CD14-positive monocyte (primary cell): ENCODE measurements around the gene DNLZ. TPM values are rescaled to one million over a fixed set of nuclear protein-coding genes. Genes with fewer than 3 reads are reported as not detected.
A peak's percentile ranks its signal among the peaks of the same experiment; 100 is the strongest.

Source experiments
- DNase-seq, 3 donors: peaks; one replicate each; pipeline ENCODE4 v3.0.0-alpha.2; 2011 to 2022
- H2AFZ ChIP-seq: 2 replicates; pipeline ENCODE4 v1.6.0; 2012; ENCODE audit warnings: mild to moderate bottlenecking, low read depth, low read length, inconsistent platforms; ENCODE audit not compliant: insufficient read depth, poor library complexity, severe bottlenecking
- H3K27ac ChIP-seq, 2 donors: 1 replicate in 1 of 2; 2 replicates in 1 of 2; pipeline ENCODE4 v1.5.1; 2012 to 2013; ENCODE audit warnings: low read length in 2 of 2, control low read depth in 1 of 2, inconsistent platforms in 1 of 2, low read depth in 1 of 2, mild to moderate bottlenecking in 1 of 2
- H3K27me3 ChIP-seq, 2 donors: one replicate each; pipeline versions ENCODE4 v1.6.0 to v1.6.1; 2011 to 2013; ENCODE audit warnings: low read length in 2 of 2; ENCODE audit not compliant: control insufficient read depth in 2 of 2, insufficient read depth in 2 of 2
- H3K36me3 ChIP-seq, 2 donors: replicated peaks in 1 of 2; 1 replicate in 1 of 2; 2 replicates in 1 of 2; pipeline versions ENCODE4 v1.5.1 to v1.6.1; 2012 to 2013; ENCODE audit warnings: low read length in 2 of 2, control low read depth in 1 of 2, inconsistent platforms in 1 of 2, mild to moderate bottlenecking in 1 of 2; ENCODE audit not compliant: insufficient read depth in 2 of 2, control insufficient read depth in 1 of 2
- H3K4me1 ChIP-seq, 2 donors: 1 replicate in 1 of 2; 2 replicates in 1 of 2; pipeline versions ENCODE4 v1.5.1 to v1.6.1; 2012 to 2013; ENCODE audit warnings: low read length in 2 of 2, control low read depth in 1 of 2, inconsistent platforms in 1 of 2, mild to moderate bottlenecking in 1 of 2, moderate library complexity in 1 of 2; ENCODE audit not compliant: insufficient read depth in 2 of 2, control insufficient read depth in 1 of 2
- H3K4me2 ChIP-seq: replicated peaks from 2 replicates; pipeline ENCODE3; 2012; ENCODE audit warnings: low read length, moderate library complexity, mild to moderate bottlenecking; ENCODE audit not compliant: poor library complexity, severe bottlenecking; ENCODE audit errors: extremely low read depth
- H3K4me3 ChIP-seq, 3 experiments: fragments of 200-600 bp in 1 of 3; sonication (generic) in 1 of 3; replicated peaks in 1 of 3; 1 replicate in 2 of 3; 2 replicates in 1 of 3; pipeline ENCODE4 v1.5.1; 2011 to 2013; ENCODE audit warnings: low read length in 3 of 3, mild to moderate bottlenecking in 3 of 3, control low read depth in 2 of 3, low read depth in 2 of 3, inconsistent platforms in 1 of 3, moderate library complexity in 1 of 3
- H3K79me2 ChIP-seq: 2 replicates; pipeline ENCODE4 v1.6.0; 2012; ENCODE audit warnings: mild to moderate bottlenecking, control low read depth, inconsistent platforms, low read length, moderate library complexity; ENCODE audit not compliant: insufficient read depth
- H3K9ac ChIP-seq: 2 replicates; pipeline ENCODE4 v1.6.0; 2017; ENCODE audit warnings: low read length, mild to moderate bottlenecking; ENCODE audit not compliant: insufficient read depth, poor library complexity, severe bottlenecking
- H3K9me3 ChIP-seq, 2 donors: replicated peaks in 1 of 2; 1 replicate in 1 of 2; 2 replicates in 1 of 2; pipeline versions ENCODE4 v1.5.1 to v1.6.1; 2012 to 2013; ENCODE audit warnings: low read length in 2 of 2, control low read depth in 1 of 2; ENCODE audit not compliant: control insufficient read depth in 1 of 2, insufficient read depth in 1 of 2
- H4K20me1 ChIP-seq: 2 replicates; pipeline ENCODE4 v1.6.0; 2012; ENCODE audit warnings: mild to moderate bottlenecking, low read length, control low read depth, moderate library complexity; ENCODE audit not compliant: insufficient read depth
- H3K27ac Mint-ChIP-seq, 7 donors: one replicate each; pipeline ENCODE4 v1.8.0; 2020; ENCODE audit warnings: mild to moderate bottlenecking in 7 of 7, mixed read lengths in 7 of 7, moderate library complexity in 6 of 7, inconsistent platforms in 2 of 7
- H3K27me3 Mint-ChIP-seq, 3 donors: one replicate each; pipeline ENCODE4 v1.8.0; 2021 to 2022; ENCODE audit warnings: low read depth in 3 of 3, mild to moderate bottlenecking in 3 of 3, mixed read lengths in 3 of 3, moderate library complexity in 3 of 3, inconsistent platforms in 1 of 3
- H3K36me3 Mint-ChIP-seq, 2 donors: one replicate each; pipeline ENCODE4 v1.8.0; 2020; ENCODE audit warnings: mixed read lengths in 2 of 2, inconsistent platforms in 1 of 2, mild to moderate bottlenecking in 1 of 2
- H3K4me1 Mint-ChIP-seq: one replicate; pipeline ENCODE4 v1.8.0; 2020; ENCODE audit warnings: mild to moderate bottlenecking, mixed read lengths
- H3K4me3 Mint-ChIP-seq, 2 donors: one replicate each; pipeline ENCODE4 v1.8.0; 2020; ENCODE audit warnings: mild to moderate bottlenecking in 2 of 2, mixed read lengths in 2 of 2, moderate library complexity in 1 of 2
- H3K9me3 Mint-ChIP-seq, 7 donors: one replicate each; pipeline ENCODE4 v1.8.0; 2020 to 2022; ENCODE audit warnings: mixed read lengths in 7 of 7, mild to moderate bottlenecking in 6 of 7, moderate library complexity in 6 of 7, inconsistent platforms in 2 of 7
- CTCF ChIP-seq: fragments of 200-600 bp; IDR thresholded peaks from one replicate; pipeline ENCODE4 v1.8.0; 2022; ENCODE audit warnings: antibody characterized with exemption, mild to moderate bottlenecking
- WGBS: methylation state at CpG from one replicate; pipeline ENCODE4 v1.1.5; 2013; ENCODE audit warnings: missing lambda C conversion rate; ENCODE audit not compliant: insufficient coverage; 5-methylcytosine and 5-hydroxymethylcytosine counted together
- intact Hi-C, 2 donors: fragments of 100-400 bp; cut with micrococcal nuclease; formaldehyde crosslinking; loops; one replicate each; pipeline versions ENCODE4 v1.15.0 to v1.15.1; 2023
- polyA plus RNA-seq, 3 donors: library from polyadenylated mRNA; depleted of rRNA in 1 of 3; unstranded in 2 of 3; stranded (reverse) in 1 of 3; fragments of 300-500 nt in 2 of 3; fragments of >200 nt in 1 of 3; fragmentation: Illumina TruSeq in 2 of 3; gene quantifications; 1 replicate in 2 of 3; 2 replicates in 1 of 3; pipeline ENCODE4 v1.2.3, GENCODE V29; 2012 to 2021

The DNLZ gene
- polyA plus RNA-seq, 3 donors, result 5.1 to 20.5 (median 10.5) TPM

GRCh38 chr9:136383436-136383835 lies 19.9 kb upstream of the DNLZ start:
- WGBS, result 99% methylated on average over 18 of the region's 20 CpGs
- Mint-ChIP-seq H3K27me3 (no peaks in the 10 kb centered on the region), H3K36me3 (peaks cover 56 to 73% of the 10 kb centered on the region in 2 donors)

GRCh38 chr9:136381966-136382513 lies 18.5 kb upstream of the DNLZ start:
- Histone ChIP-seq H3K9ac (no peak overlapping the region), H3K4me3 (no peak overlapping the region), H3K27ac (no peak overlapping the region), H3K4me1 (peaks cover 7 to 10% of the 10 kb centered on the region in 2 donors), H3K4me2 (no peak overlapping the region), H2AFZ (no peak overlapping the region), H3K9me3 (no peaks in the 10 kb centered on the region), H3K27me3 (no peaks in the 10 kb centered on the region), H3K79me2 (no peaks in the 10 kb centered on the region), H4K20me1 (no peaks in the 10 kb centered on the region), H3K36me3 (peaks cover 56 to 84% of the 10 kb centered on the region in 2 donors)
- Mint-ChIP-seq H3K36me3 (peaks cover 45 to 59% of the 10 kb centered on the region in 2 donors), H3K27ac (peak overlapping the region in 1 of 7 donors; percentile 25), H3K4me3 (no peak overlapping the region), H3K4me1 (peaks cover 10% of the 10 kb centered on the region), H3K27me3 (no peaks in the 10 kb centered on the region), H3K9me3 (no peaks in the 10 kb centered on the region)
- DNase-seq, result no peak
- TF ChIP-seq CTCF, result no peak
- 94% methylated on average over 24 of the region's 25 CpGs for WGBS
- intact Hi-C loops, result no loop called here

More at GRCh38 chr9:136383436-136383835, 19.9 kb upstream of the DNLZ start:
- H3K36me3 ChIP-seq, result peaks cover 64 to 94% of the 10 kb centered on the region in 2 donors
- no peak overlapping the region for H3K4me3 Mint-ChIP-seq
- H3K9ac ChIP-seq, result no peak overlapping the region
- peaks cover 6% of the 10 kb centered on the region for H3K4me1 Mint-ChIP-seq
- no peaks in the 10 kb centered on the region for H3K4me1 ChIP-seq
- no peak for DNase-seq
- H3K4me2 ChIP-seq, result no peak overlapping the region
- no peak overlapping the region for H3K27ac Mint-ChIP-seq
- no peak overlapping the region for H3K27ac ChIP-seq
- no peaks in the 10 kb centered on the region for H3K79me2 ChIP-seq
- H4K20me1 ChIP-seq, result no peaks in the 10 kb centered on the region
- no peak overlapping the region for H2AFZ ChIP-seq
- TF ChIP-seq CTCF, result no peak
- H3K9me3 ChIP-seq, result no peaks in the 10 kb centered on the region
- intact Hi-C loops, result no loop called here
- H3K9me3 Mint-ChIP-seq, result no peaks in the 10 kb centered on the region
- no peaks in the 10 kb centered on the region for H3K27me3 ChIP-seq
- no peak overlapping the region for H3K4me3 ChIP-seq
